GM19467 (cell line): ENCODE measurements around the gene DNAJB6.
"Not testable (repeated sequence)": the region's sequence is repeated elsewhere in the genome, so short reads cannot be mapped to it uniquely, and the experiment has no call there.

Experiments
- ATAC-seq: cut with Tn5 transposase; IDR thresholded peaks from one replicate; pipeline ENCODE4 v1.9.1; 2021; ENCODE audit warnings: mild to moderate bottlenecking, moderate library complexity; ENCODE audit not compliant: unreplicated experiment

DNAJB6 gene

GRCh38 chr7:157438121-157439025 lies 101.6 kb downstream of the DNAJB6 start:
- ATAC-seq: no peak

- ATAC-seq: no peak
Measured at GRCh38 chr7:157439149-157439548, 102.3 kb downstream of the DNAJB6 start.

GRCh38 chr7:157439761-157440160 lies 103.0 kb downstream of the DNAJB6 start:
- no peak for ATAC-seq

GRCh38 chr7:157440346-157441022 lies 103.7 kb downstream of the DNAJB6 start:
- no peak for ATAC-seq

GRCh38 chr7:157441023-157441399 lies 104.2 kb downstream of the DNAJB6 start:
- ATAC-seq: no peak

GRCh38 chr7:157442456-157442855 lies 105.7 kb downstream of the DNAJB6 start:
- ATAC-seq: no peak

DNA sequence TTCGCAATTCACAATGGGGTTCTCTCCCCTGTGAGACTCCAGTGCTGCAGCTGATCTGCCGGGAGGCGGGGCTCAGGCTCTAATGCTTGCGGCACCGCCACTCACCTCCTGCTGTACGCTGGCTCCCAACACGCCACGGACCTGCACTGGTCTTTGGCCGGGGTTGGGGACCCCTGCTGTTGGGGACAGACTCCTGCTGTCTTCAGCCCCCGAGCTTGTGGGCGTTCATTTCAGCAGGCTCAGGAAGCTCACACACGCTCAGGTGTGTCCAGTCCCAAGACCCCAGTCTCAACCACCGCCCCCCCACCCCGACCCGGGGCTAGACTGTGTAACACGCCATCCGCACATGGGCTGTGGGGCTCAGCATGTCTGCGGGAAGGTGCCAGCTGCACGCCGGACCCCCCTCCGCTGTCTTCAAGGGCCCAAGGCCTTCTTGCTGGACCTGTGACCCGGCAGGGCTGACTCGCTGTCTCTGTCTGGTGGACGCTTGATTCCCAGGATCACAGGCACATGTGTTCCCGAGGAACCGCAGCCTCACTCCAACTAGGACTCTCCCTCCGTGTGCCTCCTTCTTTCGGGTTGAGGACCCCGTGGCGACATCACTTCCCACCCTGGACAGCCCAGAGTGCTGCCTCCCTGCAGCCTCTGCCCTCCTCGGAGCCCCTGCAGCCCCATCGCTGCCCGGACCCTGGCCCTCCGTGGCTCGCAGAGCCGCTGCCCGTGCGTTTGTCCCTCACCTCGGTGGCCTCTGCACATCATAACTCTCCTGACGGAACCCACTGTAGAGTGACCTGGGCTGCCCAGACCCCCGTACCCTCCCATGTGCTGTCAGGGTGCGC lies 106.4 kb downstream of the DNAJB6 start:
- ATAC-seq: no peak

DNA sequence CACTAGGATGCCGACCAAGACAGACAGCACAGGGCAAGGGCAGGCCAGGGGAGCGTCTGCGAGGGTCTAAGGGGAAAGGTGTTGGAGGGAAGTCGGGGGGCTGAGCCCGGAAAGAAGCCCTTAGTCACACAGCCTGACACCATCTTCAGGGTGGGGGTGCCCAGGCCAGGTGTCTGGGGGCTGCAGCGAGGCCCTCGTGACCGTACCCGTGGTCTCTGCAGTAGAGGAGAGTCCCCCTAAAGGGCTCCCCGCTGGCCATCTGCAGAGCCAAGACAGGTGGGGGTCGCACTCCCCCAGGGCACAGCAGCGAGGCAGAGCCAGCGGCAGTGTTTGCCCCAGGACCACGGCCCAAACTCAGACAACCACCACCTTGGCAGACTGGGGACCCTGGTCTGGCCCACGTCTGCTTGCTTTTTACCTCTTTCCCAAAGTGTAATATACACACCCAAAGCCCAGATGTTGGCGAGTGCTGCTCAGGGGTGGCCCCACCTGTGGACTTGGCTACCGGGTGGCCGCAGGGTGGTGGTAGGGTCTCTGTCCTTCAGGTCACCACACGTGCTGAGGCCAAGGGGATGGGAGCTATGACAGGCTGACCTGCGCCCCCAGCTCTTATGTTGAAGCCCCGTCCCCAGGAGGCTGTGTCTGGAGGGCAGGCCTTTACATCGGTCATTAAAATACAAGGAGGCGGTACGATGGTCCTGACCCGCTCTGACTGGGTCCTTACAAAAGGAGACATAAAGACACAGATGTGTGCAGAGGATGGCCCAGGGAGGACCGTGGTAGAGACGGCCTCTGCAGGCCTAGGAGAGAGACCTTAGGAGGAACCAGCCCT lies 107.4 kb downstream of the DNAJB6 start:
- no peak for ATAC-seq

DNA sequence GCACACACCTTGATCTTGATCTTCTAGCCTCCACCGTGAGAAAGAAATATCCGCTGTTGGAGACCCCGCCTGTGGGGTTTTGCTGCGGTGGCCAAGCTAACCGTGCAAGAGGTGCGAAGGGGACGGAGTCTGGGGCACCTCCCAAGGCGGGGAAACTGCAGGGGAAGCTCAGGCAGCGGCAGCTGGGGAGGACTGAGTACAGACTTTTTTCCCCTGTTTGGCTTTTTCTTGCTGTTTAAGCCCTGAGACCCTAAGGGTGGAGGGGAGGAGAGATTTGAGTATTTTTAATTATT lies 108.0 kb downstream of the DNAJB6 start:
- ATAC-seq: no peak

DNA sequence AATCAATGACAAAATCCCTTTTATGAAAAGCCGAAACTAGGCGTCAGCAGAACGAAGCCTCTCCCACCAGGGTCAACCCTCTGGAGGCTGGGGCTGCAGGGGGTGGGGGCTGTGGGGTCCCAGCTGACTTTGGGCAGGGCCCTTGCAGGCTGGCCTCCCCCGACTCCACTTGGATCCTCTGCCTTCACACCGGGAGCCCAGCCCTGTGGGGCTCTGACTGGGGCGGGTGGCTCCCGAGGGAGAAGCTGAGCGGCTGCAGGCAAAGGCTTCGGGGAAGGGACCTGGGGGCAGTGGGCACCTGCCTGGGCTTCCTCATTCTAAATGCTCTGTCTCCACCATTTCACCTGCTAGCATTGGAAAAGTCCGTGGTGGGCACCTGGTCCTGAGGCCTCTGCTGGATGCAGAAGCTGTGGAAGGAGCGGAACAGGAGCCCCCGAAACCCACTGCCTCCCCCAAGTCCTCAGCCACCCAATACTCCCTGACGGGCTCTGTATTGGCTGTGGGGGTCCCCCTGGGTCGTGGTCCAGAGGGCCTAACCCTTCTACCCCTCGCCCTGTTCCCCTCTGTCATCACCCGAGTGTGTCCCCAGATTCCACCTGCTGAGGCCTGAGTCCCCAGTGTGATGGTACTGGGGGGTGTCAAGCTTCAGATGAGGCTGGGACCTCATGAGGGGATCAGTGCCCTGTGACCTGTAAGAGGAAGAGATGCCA lies 108.6 kb downstream of the DNAJB6 start:
- ATAC-seq: no peak

DNA sequence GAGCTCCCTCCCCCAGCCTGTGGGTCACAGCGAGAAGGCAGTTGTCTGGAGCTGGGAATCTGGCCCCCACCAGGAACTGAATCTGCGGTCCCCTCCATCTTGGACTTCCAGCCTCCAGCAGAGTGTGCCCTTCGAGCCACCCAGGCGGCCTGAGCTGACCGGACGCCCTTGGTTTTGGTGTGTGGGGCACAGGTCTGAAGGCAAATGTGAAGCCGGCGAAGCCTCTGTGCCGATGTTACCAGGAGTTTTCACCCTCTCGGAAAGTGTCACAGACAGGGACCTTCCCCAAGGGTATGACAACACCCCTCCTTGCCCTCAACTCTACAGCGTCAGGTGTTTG lies 109.1 kb downstream of the DNAJB6 start:
- ATAC-seq: no peak

DNA sequence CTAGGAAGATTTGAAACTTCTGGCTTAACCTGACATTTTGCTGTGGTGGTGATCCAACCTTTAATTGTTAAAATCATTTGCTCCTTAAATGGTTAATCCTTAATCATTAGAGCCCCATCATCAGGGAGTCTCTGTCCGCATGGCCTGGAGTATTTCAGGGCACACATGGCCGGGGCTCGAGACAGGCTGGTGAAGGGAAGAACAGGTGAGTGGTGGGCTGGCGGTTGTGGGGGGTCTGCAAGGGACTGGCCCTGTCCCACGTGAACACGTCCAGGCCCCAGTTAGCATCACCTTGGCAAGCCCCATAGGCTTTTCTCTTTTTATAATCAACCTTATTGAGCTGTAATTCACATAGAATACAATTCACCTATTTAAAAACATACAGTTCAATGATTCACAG lies 109.5 kb downstream of the DNAJB6 start:
- no peak for ATAC-seq

- ATAC-seq: not testable (repeated sequence)
Measured at GRCh38 chr7:157454003-157454402, 117.2 kb downstream of the DNAJB6 start.

- no peak for ATAC-seq
Measured at GRCh38 chr7:157457355-157458253, 120.8 kb downstream of the DNAJB6 start.

GRCh38 chr7:157458254-157458633 lies 121.4 kb downstream of the DNAJB6 start:
- no peak for ATAC-seq

DNA sequence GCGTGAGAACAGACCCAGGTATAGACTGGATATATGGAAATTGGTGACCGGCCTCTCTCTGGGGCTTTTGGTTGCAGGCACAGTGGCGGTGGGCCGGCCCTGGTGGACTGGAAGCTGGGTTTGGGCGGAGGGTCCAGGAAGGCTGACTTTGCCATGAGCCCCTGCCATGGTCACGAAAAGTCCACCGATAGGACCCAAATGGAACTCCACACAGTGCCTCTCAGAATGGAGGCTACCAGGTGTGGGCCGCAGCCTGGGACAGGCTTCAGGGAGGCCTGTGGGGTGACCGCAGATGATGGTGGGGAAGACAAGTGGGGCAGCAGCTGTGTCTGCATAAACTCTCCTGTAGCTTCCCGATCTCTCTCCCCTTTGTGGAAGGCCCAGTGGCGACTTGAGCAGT lies 123.2 kb downstream of the DNAJB6 start:
- no peak for ATAC-seq

GRCh38 chr7:157460721-157461120 lies 123.9 kb downstream of the DNAJB6 start:
- ATAC-seq: no peak

DNA sequence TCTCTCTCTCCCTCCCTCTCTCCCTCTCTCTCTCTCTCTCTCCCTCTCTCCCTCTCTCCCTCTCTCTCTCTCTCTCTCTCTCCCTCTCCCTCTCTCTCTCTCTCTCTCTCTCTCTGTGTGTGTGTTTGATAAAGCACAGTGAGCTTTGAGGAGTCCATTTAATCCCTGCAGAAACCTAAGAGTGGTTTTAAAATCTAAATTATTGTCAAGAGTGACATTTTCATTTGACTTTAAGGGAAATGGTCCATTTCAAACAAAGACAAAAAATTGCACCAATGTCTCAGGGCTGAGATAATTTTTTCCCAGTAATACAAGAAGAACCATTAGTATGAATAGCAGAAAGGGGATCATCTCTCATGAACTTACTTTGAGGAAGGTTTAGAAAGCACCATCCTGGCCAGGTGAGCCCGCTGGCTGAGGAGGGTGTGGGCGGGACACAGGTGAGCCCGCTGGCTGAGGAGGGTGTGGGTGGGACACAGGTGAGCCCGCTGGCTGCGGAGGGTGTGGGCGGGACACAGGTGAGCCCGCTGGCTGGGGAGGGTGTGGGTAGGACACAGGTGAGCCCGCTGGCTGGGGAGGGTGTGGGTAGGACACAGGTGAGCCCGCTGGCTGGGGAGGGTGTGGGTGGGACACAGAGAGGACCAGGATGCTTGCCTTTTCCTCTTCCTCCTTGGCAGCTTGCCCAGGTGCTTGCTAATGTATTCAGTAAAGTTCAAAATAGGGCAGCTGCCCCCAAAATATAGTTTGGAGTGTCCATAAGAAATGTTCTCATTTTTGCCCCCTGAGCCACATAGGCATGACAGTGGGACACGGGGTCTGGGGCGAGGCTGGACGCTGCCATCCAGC lies 125.0 kb downstream of the DNAJB6 start:
- no peak for ATAC-seq
